ENCODE measurements around the gene SBK1. TPM values are rescaled to one million over a fixed set of nuclear protein-coding genes. Genes with fewer than 3 reads are reported as not detected.

SBK1 gene
- total and polyA plus RNA-seq, 10 of the 15 experiments (the other 5 are each of a cell fraction or from before 2014, with no cell fraction given): 0.04 to 0.26 (median 0.06) TPM; not detected in 4

DNA sequence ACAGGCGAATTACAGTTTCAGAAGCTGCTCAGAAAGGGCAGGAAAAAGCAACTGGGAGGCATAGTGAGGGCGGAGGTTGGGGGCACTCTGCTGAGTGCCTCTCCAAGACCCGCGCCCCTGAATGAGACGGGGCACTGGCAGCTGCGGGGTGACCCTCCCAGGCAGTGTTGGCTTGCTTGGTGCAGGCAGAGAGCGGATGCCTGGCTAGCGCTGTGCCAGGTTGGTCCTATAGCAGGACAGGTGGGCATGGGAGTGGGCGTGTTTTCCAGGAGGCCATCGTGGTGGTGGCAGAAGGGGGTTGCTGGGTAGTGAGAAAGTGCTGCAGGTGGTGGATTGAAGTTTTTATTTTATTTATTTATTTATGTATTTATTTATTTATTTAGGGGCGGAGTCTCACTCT, 16.0 kb upstream of the SBK1 start (continued):
- no peak for TF ChIP-seq YBX1 (IDR thresholded peaks at IDR 0.05)
- no peak for TF ChIP-seq NFIC (IDR thresholded peaks at IDR 0.05; ENCODE audit: low read depth, low read length)
- no peak for TF ChIP-seq SMC3 (IDR thresholded peaks at IDR 0.05; ENCODE audit: borderline replicate concordance, low read length)
- TF ChIP-seq, protein P1, sequence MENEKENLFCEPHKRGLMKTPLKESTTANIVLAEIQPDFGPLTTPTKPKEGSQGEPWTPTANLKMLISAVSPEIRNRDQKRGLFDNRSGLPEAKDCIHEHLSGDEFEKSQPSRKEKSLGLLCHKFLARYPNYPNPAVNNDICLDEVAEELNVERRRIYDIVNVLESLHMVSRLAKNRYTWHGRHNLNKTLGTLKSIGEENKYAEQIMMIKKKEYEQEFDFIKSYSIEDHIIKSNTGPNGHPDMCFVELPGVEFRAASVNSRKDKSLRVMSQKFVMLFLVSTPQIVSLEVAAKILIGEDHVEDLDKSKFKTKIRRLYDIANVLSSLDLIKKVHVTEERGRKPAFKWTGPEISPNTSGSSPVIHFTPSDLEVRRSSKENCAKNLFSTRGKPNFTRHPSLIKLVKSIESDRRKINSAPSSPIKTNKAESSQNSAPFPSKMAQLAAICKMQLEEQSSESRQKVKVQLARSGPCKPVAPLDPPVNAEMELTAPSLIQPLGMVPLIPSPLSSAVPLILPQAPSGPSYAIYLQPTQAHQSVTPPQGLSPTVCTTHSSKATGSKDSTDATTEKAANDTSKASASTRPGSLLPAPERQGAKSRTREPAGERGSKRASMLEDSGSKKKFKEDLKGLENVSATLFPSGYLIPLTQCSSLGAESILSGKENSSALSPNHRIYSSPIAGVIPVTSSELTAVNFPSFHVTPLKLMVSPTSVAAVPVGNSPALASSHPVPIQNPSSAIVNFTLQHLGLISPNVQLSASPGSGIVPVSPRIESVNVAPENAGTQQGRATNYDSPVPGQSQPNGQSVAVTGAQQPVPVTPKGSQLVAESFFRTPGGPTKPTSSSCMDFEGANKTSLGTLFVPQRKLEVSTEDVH (IDR thresholded peaks at IDR 0.05; ENCODE audit: low read depth, partially characterized antibody): no peak
- no peak for TF ChIP-seq FOXM1 (IDR thresholded peaks at IDR 0.05; ENCODE audit: low read depth, low read length)
- TF ChIP-seq, protein P2, sequence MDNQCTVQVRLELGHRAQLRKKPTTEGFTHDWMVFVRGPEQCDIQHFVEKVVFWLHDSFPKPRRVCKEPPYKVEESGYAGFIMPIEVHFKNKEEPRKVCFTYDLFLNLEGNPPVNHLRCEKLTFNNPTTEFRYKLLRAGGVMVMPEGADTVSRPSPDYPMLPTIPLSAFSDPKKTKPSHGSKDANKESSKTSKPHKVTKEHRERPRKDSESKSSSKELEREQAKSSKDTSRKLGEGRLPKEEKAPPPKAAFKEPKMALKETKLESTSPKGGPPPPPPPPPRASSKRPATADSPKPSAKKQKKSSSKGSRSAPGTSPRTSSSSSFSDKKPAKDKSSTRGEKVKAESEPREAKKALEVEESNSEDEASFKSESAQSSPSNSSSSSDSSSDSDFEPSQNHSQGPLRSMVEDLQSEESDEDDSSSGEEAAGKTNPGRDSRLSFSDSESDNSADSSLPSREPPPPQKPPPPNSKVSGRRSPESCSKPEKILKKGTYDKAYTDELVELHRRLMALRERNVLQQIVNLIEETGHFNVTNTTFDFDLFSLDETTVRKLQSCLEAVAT (IDR thresholded peaks at IDR 0.05): no peak
- TF ChIP-seq, protein P3, sequence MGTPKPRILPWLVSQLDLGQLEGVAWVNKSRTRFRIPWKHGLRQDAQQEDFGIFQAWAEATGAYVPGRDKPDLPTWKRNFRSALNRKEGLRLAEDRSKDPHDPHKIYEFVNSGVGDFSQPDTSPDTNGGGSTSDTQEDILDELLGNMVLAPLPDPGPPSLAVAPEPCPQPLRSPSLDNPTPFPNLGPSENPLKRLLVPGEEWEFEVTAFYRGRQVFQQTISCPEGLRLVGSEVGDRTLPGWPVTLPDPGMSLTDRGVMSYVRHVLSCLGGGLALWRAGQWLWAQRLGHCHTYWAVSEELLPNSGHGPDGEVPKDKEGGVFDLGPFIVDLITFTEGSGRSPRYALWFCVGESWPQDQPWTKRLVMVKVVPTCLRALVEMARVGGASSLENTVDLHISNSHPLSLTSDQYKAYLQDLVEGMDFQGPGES (IDR thresholded peaks at IDR 0.05): no peak
- no peak for TF ChIP-seq HDAC6 (IDR thresholded peaks at IDR 0.05; ENCODE audit: unreplicated experiment)
- TF ChIP-seq CEBPB (IDR thresholded peaks at IDR 0.05; ENCODE audit: borderline replicate concordance in 1 of 2, low read depth in 2 of 2, low read length in 2 of 2): no peak
- TF ChIP-seq GABPA (IDR thresholded peaks at IDR 0.05; ENCODE audit: low read depth): no peak
- TF ChIP-seq CBX5 (IDR thresholded peaks at IDR 0.05; ENCODE audit: low read depth): no peak

Data from GM12878 (cell line).